ENCODE measurements around the gene MRPL10. TPM values are rescaled to one million over a fixed set of nuclear protein-coding genes. Genes with fewer than 3 reads are reported as not detected.
A peak's percentile ranks its signal among the peaks of the same experiment; 100 is the strongest.

MRPL10 gene
- total RNA-seq, 3 donors from 2014 or later = 35.0 to 43.5 (median 36.7) TPM

GRCh38 chr17:47844814-47845715 lies 13.7 kb upstream of the MRPL10 start:
- H3K9me3 ChIP-seq = no peaks in the 10 kb centered on the region
- peaks cover 0 to 16% of the 10 kb centered on the region in 2 donors for H3K27me3 ChIP-seq
- DNase-seq (ENCODE audit: low spot score in 2 of 2) = no peak
- H3K36me3 ChIP-seq = no peaks in the 10 kb centered on the region
- peak overlapping the region in 1 of 2 donors; percentile 27 for H3K27ac ChIP-seq
- no peak overlapping the region for H3K4me3 ChIP-seq
- peaks cover 6 to 20% of the 10 kb centered on the region in 2 donors for H3K4me1 ChIP-seq
- TF ChIP-seq CTCF (IDR thresholded peaks at IDR 0.05) = peak in 2 of 3 donors; percentile 8 to 32
- TF ChIP-seq POLR2AphosphoS5 (IDR thresholded peaks at IDR 0.05) = no peak
- TF ChIP-seq POLR2A (IDR thresholded peaks at IDR 0.05) = no peak
- intact Hi-C loops (cut with DNase I; ENCODE audit: low total_unique reads) = loop anchor here (5.0 kb wide), 1 partner anchor 47 kb away; no protein-coding TSS in a partner anchor

DNA sequence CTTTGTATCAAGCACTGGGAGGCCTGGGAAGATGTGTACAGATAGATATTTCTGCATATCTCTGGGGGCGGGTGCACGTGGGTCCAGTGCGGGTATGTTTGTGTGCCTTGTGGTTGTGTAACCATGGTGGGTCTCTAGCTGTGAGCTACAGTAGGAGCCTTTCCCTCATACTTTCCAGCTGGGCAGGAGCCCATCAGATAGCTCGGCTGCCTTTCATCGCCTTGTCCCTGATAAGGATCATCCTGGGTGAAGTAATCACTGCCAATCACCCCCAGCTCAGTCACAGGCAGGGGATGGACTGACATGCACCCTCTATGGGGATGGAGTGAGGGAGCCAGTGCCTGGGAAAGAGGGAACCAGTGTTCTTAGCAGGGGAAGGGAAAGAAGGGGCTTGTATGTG lies 12.9 kb upstream of the MRPL10 start:
- DNase-seq (ENCODE audit: low spot score in 2 of 2) = no peak
- intact Hi-C loops (cut with DNase I; ENCODE audit: low total_unique reads) = loop anchor here (5.0 kb wide), 1 partner anchor 48 kb away; no protein-coding TSS in a partner anchor
- H3K27me3 ChIP-seq = peaks cover 0 to 16% of the 10 kb centered on the region in 2 donors
- H3K9me3 ChIP-seq = no peaks in the 10 kb centered on the region
- no peak overlapping the region for H3K4me3 ChIP-seq
- H3K4me1 ChIP-seq = peaks cover 11 to 21% of the 10 kb centered on the region in 2 donors
- TF ChIP-seq CTCF (IDR thresholded peaks at IDR 0.05) = no peak
- peak overlapping the region; percentile 27 to 32 for H3K27ac ChIP-seq
- H3K36me3 ChIP-seq = no peaks in the 10 kb centered on the region

- H3K27ac ChIP-seq = peak overlapping the region; percentile 71 to 77
- no peak for DNase-seq (ENCODE audit: low spot score in 2 of 2)
- TF ChIP-seq CTCF (IDR thresholded peaks at IDR 0.05) = no peak
- TF ChIP-seq POLR2AphosphoS5 (IDR thresholded peaks at IDR 0.05) = no peak
- no peak for TF ChIP-seq POLR2A (IDR thresholded peaks at IDR 0.05)
- peaks cover 11 to 21% of the 10 kb centered on the region in 2 donors for H3K4me1 ChIP-seq
- no peaks in the 10 kb centered on the region for H3K36me3 ChIP-seq
- H3K9me3 ChIP-seq = no peaks in the 10 kb centered on the region
- intact Hi-C loops (cut with DNase I; ENCODE audit: low total_unique reads) = loop anchor here (5.0 kb wide), 1 partner anchor 49 kb away; no protein-coding TSS in a partner anchor
- no peak overlapping the region for H3K4me3 ChIP-seq
- peaks cover 0 to 16% of the 10 kb centered on the region in 2 donors for H3K27me3 ChIP-seq
These were observed 12.0 kb upstream of the MRPL10 start for GRCh38 chr17:47843391-47843730.

DNA sequence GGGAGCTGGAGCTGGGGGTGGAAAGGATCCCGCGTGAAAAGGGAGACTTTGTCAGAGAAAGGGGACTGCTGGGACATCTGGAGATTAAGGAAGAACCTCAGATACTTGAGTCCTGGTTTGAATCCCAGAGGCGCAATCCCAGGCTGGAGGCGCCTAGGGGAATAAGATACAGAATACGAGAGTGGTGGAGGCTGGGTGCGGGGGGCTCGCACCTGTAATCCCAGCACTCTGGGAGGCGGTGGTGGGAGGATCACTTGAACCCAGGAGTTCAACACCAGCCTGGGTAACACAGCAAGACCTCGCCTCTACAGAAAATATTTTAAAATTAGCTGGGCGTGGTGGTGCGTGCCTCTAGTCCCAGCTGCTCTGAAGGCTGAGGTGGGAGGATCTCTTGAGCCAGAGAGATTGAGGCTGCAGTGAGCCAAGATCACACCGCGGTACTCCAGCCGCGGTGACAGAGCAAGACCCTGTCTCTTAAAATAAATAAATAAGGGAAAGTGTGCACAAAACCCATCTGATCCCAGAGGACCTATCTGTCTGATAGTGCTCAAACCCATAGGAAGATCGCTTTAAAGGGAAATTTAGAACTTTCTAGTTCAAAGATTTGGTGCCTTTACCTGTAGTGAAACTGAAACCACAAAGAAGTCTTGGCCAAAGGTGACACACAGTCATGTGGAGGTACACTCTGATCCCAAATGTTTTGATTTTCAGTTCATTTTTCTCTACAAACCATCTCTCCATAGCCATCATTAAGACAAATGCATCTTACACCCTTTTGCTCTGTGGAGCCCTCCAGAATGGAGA lies 10.3 kb upstream of the MRPL10 start:
- no peak for DNase-seq (ENCODE audit: low spot score in 2 of 2)
- Histone ChIP-seq H3K4me3 (peak overlapping the region; percentile 82 to 93 (median 90)), H3K36me3 (no peaks in the 10 kb centered on the region), H3K27ac (peak overlapping the region; percentile 79 to 85), H3K9me3 (no peaks in the 10 kb centered on the region), H3K4me1 (peaks cover 11 to 21% of the 10 kb centered on the region in 2 donors), H3K27me3 (peaks cover 0 to 2% of the 10 kb centered on the region in 2 donors)
- TF ChIP-seq POLR2AphosphoS5 (IDR thresholded peaks at IDR 0.05) (no peak), CTCF (IDR thresholded peaks at IDR 0.05) (peak in 1 of 3 donors; percentile 10), POLR2A (IDR thresholded peaks at IDR 0.05) (no peak)
- intact Hi-C loops (cut with DNase I; ENCODE audit: low total_unique reads) = loop anchor here (5.0 kb wide), 1 partner anchor 51 kb away; no protein-coding TSS in a partner anchor

Measured in breast epithelium (tissue), 4 donors.